Gastrocnemius medialis (tissue), 4 donors: ENCODE data around the gene SUPT20HL2.

Experiments
- POLR2A ChIP-seq, 2 donors: fragments of 450-650 bp; IDR thresholded peaks; one replicate each; pipeline ENCODE4 v1.6.1; 2017; ENCODE audit warnings: antibody characterized with exemption in 2 of 2, mild to moderate bottlenecking in 2 of 2, moderate library complexity in 2 of 2
- TF ChIP-seq, protein P1 (sequence below), 5 experiments: fragments of 450-650 bp in 3 of 5; fragments of 200-600 bp in 2 of 5; sonication (generic) in 2 of 5; IDR thresholded peaks in 4 of 5; conservative IDR thresholded peaks in 1 of 5; 1 replicate in 4 of 5; 2 replicates in 1 of 5; pipeline ENCODE4 v1.5.1; 2016 to 2019; ENCODE audit warnings: antibody characterized with exemption in 5 of 5, mild to moderate bottlenecking in 3 of 5, moderate library complexity in 3 of 5

DNA sequence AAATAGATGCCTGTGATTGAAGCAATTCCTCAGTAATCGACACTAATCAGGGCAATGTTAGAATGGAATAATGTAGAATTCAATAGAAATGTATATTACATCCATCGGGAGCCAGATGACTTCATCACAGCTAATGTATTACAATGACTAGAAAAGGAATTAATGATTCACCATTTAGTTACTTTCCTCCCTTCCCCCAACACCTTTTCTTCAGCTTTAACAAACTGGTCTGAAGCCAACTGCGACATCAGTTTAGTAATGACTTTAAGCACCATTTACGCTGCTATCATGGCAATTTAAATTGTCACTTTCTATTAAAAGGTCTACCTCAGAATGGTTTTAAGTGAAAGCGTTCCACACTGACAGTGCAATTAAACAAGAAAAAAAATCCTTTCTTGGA is 45.1 kb downstream of the SUPT20HL2 start:
- TF ChIP-seq, protein P1, sequence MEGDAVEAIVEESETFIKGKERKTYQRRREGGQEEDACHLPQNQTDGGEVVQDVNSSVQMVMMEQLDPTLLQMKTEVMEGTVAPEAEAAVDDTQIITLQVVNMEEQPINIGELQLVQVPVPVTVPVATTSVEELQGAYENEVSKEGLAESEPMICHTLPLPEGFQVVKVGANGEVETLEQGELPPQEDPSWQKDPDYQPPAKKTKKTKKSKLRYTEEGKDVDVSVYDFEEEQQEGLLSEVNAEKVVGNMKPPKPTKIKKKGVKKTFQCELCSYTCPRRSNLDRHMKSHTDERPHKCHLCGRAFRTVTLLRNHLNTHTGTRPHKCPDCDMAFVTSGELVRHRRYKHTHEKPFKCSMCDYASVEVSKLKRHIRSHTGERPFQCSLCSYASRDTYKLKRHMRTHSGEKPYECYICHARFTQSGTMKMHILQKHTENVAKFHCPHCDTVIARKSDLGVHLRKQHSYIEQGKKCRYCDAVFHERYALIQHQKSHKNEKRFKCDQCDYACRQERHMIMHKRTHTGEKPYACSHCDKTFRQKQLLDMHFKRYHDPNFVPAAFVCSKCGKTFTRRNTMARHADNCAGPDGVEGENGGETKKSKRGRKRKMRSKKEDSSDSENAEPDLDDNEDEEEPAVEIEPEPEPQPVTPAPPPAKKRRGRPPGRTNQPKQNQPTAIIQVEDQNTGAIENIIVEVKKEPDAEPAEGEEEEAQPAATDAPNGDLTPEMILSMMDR (IDR thresholded peaks at IDR 0.05 in 4 of 5, conservative IDR thresholded peaks at IDR 0.05 in 1 of 5), result no peak
- no peak for TF ChIP-seq POLR2A (IDR thresholded peaks at IDR 0.05)
